Panc1 (cell line): ENCODE data around the gene B9D1. TPM values are rescaled to one million over a fixed set of nuclear protein-coding genes. Genes with fewer than 3 reads are reported as not detected.

Experiments used
- ATAC-seq: fragments of 200-7000 bp; cut with Tn5 transposase; 2 replicates; pipeline ENCODE4 v1.9.1; 2020; ENCODE audit warnings: mild to moderate bottlenecking, moderate library complexity
- BruUV-seq: library from RNA; stranded (reverse); fragments of 400-500 nt; replicated peaks from 2 replicates; lab custom pipeline; 2021; lab: Mats Ljungman, UMichigan
- CTCF ChIA-PET: fragments of 300-600 bp; sonication (Branson Sonifier 250); formaldehyde crosslinking; loops from one replicate; lab custom pipeline; 2022; ENCODE audit warnings: antibody characterized with exemption; lab: Charles Lee
- POLR2A ChIA-PET: fragments of 300-600 bp; sonication (Branson Sonifier 250); formaldehyde crosslinking; loops from one replicate; lab custom pipeline; 2022; ENCODE audit warnings: antibody characterized with exemption; lab: Charles Lee
- DNase-seq: peaks from one replicate; pipeline ENCODE4 v3.0.0-alpha.2; 2010; ENCODE audit warnings: low read depth, low spot score
- H3K27ac ChIP-seq: 2 replicates; pipeline ENCODE4 v1.5.1; 2011; ENCODE audit warnings: mild to moderate bottlenecking, low read length, inconsistent platforms
- H3K27me3 ChIP-seq: fragments of 200-500 bp; sonication (Bioruptor generic); 2 replicates; pipeline ENCODE4 v1.6.0; 2014; ENCODE audit warnings: low read length, inconsistent platforms; ENCODE audit not compliant: control insufficient read depth, insufficient read depth
- H3K36me3 ChIP-seq: fragments of 200-500 bp; sonication (Bioruptor generic); 2 replicates; pipeline ENCODE4 v1.5.1; 2014; ENCODE audit warnings: inconsistent platforms, mild to moderate bottlenecking, low read length, moderate library complexity; ENCODE audit not compliant: control insufficient read depth, insufficient read depth
- H3K4me1 ChIP-seq: 2 replicates; pipeline ENCODE4 v1.5.1; 2011; ENCODE audit warnings: inconsistent platforms, mild to moderate bottlenecking, low read length, moderate library complexity; ENCODE audit not compliant: control insufficient read depth, insufficient read depth
- H3K4me3 ChIP-seq, 2 experiments: 2 replicates each; pipeline ENCODE4 v1.5.1; 2011 to 2012; ENCODE audit warnings: low read depth in 2 of 2, low read length in 2 of 2, mild to moderate bottlenecking in 2 of 2, inconsistent platforms in 1 of 2, moderate library complexity in 1 of 2
- H3K9me3 ChIP-seq: fragments of 200-500 bp; sonication (Bioruptor generic); 2 replicates; pipeline ENCODE4 v1.5.1; 2014; ENCODE audit warnings: low read depth, mild to moderate bottlenecking, inconsistent platforms, low read length, moderate library complexity; ENCODE audit not compliant: control insufficient read depth, insufficient read depth
- CTCF ChIP-seq: fragments of 450-650 bp; IDR thresholded peaks from 2 replicates; pipeline ENCODE4 v1.5.1; 2017; ENCODE audit warnings: mild to moderate bottlenecking
- POLR2AphosphoS5 ChIP-seq: IDR thresholded peaks from 2 replicates; pipeline ENCODE4 v1.6.1; 2012; ENCODE audit warnings: mild to moderate bottlenecking, low read depth, low read length, moderate library complexity
- REST ChIP-seq, 2 experiments: IDR thresholded peaks; 2 replicates each; pipeline ENCODE4 v1.6.1; 2011 to 2012; ENCODE audit warnings: low read depth in 2 of 2, control low read depth in 1 of 2, low read length in 1 of 2, mild to moderate bottlenecking in 1 of 2, moderate library complexity in 1 of 2; ENCODE audit not compliant: insufficient read depth in 1 of 2
- SIN3A ChIP-seq: IDR thresholded peaks from 2 replicates; pipeline ENCODE4 v1.6.1; 2012; ENCODE audit warnings: low read depth, mild to moderate bottlenecking, low read length, moderate library complexity, borderline replicate concordance; ENCODE audit not compliant: insufficient read depth
- TCF7L2 ChIP-seq: IDR thresholded peaks from 2 replicates; pipeline ENCODE4 v1.6.1; 2011; ENCODE audit warnings: mild to moderate bottlenecking, low read depth, low read length, inconsistent platforms
- in situ Hi-C: cut with HindIII; loops from 2 replicates; pipeline ENCODE4 v1.10.0; 2016; ENCODE audit warnings: low sequenced_read_pairs, low pct_unique_long_range_greater_than_20kb
- intact Hi-C: fragments of 100-400 bp; cut with micrococcal nuclease; formaldehyde crosslinking; loops from one replicate; pipeline ENCODE4 v1.10.0; 2022; ENCODE audit not compliant: unreplicated experiment
- total RNA-seq: library from RNA; stranded (reverse); gene quantifications from one replicate; pipeline ENCODE4 v1.2.1, GENCODE V29; 2021; ENCODE audit not compliant: unreplicated experiment

The B9D1 gene
- total RNA-seq, 1 experiment from 2014 or later = 19.1 TPM

GRCh38 chr17:19360772-19361171 is 1.8 kb downstream of the B9D1 start:
- TF ChIP-seq REST (IDR thresholded peaks at IDR 0.05; ENCODE audit: insufficient read depth in 1 of 2, low read depth in 2 of 2, low read length in 1 of 2) = no peak
- TF ChIP-seq CTCF = no peak
- TF ChIP-seq TCF7L2 = no peak
- TF ChIP-seq POLR2AphosphoS5 = no peak
- TF ChIP-seq SIN3A = no peak
- H3K36me3 ChIP-seq = no peaks in the 10 kb centered on the region; the same call in 1 of the 2 replicates
- H3K4me1 ChIP-seq = peaks cover 5% of the 10 kb centered on the region
- DNase-seq = no peak
- in situ Hi-C loops (no loop called here), intact Hi-C loops (no loop called here)
- no peak overlapping the region for H3K4me3 ChIP-seq
- H3K27me3 ChIP-seq = no peaks in the 10 kb centered on the region
- ATAC-seq = no peak
- POLR2A ChIA-PET = no interaction called here
- no peaks in the 10 kb centered on the region for H3K9me3 ChIP-seq
- BruUV-seq = TSS peak; percentile 44
- CTCF ChIA-PET = no interaction called here
- no peak overlapping the region for H3K27ac ChIP-seq

GRCh38 chr17:19359856-19360255 is 2.7 kb downstream of the B9D1 start:
- Histone ChIP-seq H3K27me3 (no peaks in the 10 kb centered on the region), H3K4me1 (peaks cover 5% of the 10 kb centered on the region), H3K4me3 (no peak overlapping the region), H3K36me3 (no peaks in the 10 kb centered on the region; the same call in 1 of the 2 replicates), H3K27ac (no peak overlapping the region), H3K9me3 (no peaks in the 10 kb centered on the region)
- ChIA-PET POLR2A (no interaction called here), CTCF (no interaction called here)
- ATAC-seq (no peak), DNase-seq (no peak)
- BruUV-seq = no TSS peak
- TF ChIP-seq TCF7L2 = no peak
- intact Hi-C loops = no loop called here
- in situ Hi-C loops = no loop called here

GRCh38 chr17:19359151-19359550 is 3.4 kb downstream of the B9D1 start:
- Histone ChIP-seq H3K4me3 (no peak overlapping the region), H3K9me3 (no peaks in the 10 kb centered on the region), H3K36me3 (no peaks in the 10 kb centered on the region; the same call in 1 of the 2 replicates), H3K27ac (no peak overlapping the region), H3K4me1 (peaks cover 5% of the 10 kb centered on the region), H3K27me3 (no peaks in the 10 kb centered on the region)
- in situ Hi-C loops = no loop called here
- intact Hi-C loops = no loop called here
- no TSS peak for BruUV-seq
- TF ChIP-seq CTCF (no peak), TCF7L2 (no peak), POLR2AphosphoS5 (no peak), SIN3A (no peak), REST (IDR thresholded peaks at IDR 0.05; ENCODE audit: insufficient read depth in 1 of 2, low read depth in 2 of 2, low read length in 1 of 2) (no peak)
- no peak for ATAC-seq
- CTCF ChIA-PET = no interaction called here
- DNase-seq = no peak
- POLR2A ChIA-PET = no interaction called here
